Erythroblast (primary cell): ENCODE results near the gene MGAT5.

Source experiments
- DNase-seq, 2 experiments: peaks; one replicate each; lab custom pipeline; 2025; lab: John Stamatoyannopoulos, UW
- GATA1 ChIP-seq: IDR thresholded peaks from 2 replicates; pipeline ENCODE4 v1.6.1; 2011; ENCODE audit warnings: low read depth, mild to moderate bottlenecking, control low read depth, low read length, moderate library complexity
- POLR2A ChIP-seq: IDR thresholded peaks from 2 replicates; pipeline ENCODE4 v1.6.1; 2011; ENCODE audit warnings: mild to moderate bottlenecking, low read length

The MGAT5 gene

DNA sequence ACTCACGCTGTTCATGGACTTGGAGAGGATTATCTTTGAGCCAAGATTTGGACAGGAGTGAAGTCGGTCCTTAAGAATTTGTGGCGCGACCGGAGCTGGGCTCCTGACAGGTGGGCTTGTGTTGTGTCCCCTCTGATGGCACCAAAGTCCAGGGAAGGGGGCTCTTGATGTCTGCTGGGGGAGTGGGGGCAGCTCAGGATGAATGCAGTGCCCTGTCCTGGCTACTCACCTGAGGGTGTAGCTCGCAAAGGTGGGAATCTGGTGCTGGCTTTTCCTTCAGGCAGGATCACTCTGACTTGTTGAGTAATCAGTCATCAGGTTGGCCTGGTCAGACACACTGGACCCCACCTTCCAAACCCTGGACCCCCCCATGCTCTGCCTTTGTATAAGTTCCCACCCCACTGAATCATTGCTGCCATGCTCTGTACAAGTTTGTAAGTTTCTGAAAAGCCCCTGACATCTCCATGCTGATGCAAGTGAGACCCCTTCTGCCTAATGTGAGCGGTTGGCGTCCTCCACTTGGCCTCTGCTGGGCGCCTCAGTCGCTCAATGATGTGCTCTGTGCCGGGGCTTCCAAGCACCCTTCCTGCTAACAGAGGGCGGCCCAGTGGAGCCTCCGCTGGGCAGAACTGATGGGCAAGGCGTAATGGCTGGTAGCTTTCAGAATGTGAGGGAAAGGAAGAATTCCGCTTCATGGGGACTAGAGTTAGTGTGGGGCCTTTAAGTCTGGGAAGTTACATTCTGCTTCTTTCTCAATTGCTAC lies 196.1 kb downstream of the MGAT5 start:
- no peak for TF ChIP-seq POLR2A
- no peak for TF ChIP-seq GATA1
- DNase-seq: no peak

DNA sequence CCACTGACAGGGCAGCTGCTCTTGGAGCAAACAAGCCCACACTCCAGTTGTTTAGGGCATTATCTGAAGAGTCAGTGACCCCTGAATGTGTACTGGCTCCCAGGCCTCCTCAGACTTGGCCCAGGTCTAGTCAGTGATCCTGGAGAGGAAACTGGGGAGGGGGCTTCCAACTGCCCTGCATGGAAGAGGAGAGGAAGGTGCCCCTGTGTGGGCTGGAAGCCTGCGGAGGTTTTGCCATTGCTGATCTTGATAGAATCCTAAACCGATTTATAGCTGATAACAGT lies 197.4 kb downstream of the MGAT5 start:
- no peak for TF ChIP-seq GATA1
- TF ChIP-seq POLR2A: no peak
- no peak for DNase-seq

DNA sequence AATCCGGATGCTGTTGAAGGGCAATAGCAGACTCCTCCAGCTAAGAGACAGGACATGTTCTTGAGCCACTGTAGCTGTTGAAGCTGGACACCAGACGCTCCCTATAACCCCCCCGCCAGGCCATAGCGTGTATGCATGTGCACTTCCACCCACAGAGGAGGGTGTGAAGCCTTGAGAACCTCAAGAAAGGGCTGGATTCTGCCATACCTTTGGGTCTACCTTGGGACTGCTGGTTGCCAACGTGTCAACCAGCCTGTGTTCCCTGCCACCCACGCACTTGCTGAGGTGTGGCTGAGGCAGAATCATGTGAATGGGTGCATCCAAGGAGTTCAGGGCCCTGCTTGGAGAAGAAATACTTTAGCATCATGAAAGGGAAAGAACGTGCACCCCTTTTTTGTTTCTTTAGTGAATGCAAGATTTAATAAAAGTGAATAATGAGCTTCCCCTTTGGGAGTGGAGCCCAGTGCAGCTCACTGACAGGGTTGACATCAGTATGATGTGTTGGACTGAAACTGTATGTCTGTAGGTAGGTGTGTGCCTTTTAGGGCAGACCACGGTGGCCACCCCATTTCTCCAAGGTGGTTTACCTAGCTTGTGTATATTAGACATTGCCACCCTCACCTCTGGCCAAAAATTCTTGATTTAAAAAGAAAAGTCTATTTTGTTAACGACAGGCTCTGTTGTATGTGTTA lies 198.3 kb downstream of the MGAT5 start:
- DNase-seq: no peak
- TF ChIP-seq GATA1: no peak
- no peak for TF ChIP-seq POLR2A

DNA sequence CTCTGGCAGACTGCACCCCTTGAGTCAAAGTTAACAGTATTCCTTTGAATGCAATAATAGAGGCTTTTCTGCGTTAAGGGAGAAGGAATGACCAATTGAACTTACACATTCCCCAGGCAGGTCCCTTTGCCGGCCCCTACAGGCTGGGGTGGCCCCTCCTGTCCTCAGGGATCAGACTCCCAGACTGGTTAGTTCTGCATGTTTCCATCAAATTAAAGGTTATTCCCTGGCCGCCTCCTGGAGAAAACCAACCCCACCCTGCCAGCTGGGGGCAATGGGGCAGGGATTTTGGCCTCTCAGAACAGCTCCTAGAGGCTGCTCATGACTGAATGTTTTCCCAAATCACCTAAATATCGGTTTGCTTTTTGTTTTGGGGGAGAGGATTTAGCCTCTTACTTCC lies 199.6 kb downstream of the MGAT5 start:
- DNase-seq: no peak
- no peak for TF ChIP-seq POLR2A

DNA sequence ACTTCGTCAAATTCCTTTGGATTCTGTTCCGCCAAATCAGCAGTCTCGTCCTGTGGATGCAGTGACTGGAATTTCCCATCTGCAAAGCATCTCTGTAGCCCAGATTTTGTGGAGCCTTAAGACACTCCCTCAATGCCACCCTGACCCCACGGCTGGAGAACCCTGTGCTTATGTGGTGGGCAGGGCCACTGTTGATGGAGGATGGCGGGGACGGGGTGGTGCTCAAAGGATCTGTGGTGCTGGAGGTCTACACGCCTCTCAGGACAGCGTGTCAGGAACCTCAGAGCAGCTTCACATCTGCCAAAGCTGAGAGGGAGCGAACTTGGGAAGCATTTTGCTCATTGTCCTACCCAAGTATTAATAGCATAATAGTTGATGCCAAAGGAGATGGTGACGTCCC lies 200.1 kb downstream of the MGAT5 start:
- TF ChIP-seq POLR2A (no peak), GATA1 (no peak)
- no peak for DNase-seq

DNA sequence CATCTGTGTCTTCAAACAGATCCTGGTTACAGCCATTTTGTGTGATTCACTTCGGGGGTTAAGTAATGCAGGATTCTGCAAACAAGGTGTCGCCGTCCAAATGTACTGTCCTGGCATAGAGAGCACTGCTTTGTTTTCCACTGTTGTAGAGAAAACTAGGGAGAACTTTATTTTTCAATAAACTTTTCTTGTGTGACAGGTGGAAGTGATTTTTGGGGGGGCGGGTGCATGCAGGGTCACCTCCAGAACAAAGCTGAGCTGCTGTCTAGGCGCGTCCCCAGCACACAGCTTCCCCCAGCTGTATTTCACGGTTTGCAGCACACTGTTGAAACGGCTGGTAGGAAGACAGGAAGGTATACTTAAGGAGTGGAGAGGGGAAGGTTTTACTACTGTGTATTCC lies 200.6 kb downstream of the MGAT5 start:
- TF ChIP-seq POLR2A: no peak
- TF ChIP-seq GATA1: no peak
- no peak for DNase-seq

DNA sequence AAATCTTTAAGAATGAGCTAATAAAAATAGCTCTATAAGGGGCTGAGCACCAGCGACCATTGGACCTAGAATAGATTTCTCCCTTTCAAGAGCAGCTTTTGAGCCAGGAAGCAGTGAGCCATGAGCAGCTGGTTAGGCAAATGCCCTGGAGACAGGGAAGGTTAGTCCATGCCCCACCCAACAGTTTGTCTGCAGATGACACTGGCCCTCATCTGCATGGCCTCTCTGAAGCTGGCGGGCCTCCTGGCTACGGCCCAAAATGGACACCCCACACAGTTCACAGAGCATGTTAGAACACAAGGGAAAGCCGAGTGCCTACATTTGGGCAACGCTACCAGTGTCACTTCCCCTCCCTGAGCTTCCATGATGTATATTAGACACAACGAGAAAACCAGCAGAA lies 201.1 kb downstream of the MGAT5 start:
- no peak for TF ChIP-seq POLR2A
- TF ChIP-seq GATA1: no peak
- no peak for DNase-seq

DNA sequence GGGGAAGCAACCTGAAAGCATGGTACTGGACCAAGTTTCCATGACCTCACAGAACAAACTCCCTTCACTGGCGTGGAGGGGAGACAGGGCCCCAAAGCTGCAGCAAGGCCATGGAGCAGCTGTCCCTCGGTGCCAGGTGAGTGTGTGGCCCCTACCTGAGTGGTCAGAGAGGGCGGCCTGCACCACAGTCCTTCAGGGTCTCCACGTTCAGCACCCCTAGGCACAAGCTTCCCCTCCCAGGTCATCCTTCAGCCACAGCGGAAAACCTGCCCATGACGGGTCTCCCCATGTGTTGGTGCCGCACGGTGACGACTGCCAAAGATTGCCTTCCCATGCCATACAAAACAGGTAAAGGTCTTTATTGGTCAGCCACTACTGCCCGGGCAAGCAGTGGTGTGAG lies 201.6 kb downstream of the MGAT5 start:
- TF ChIP-seq POLR2A: no peak
- TF ChIP-seq GATA1: no peak
- no peak for DNase-seq

DNA sequence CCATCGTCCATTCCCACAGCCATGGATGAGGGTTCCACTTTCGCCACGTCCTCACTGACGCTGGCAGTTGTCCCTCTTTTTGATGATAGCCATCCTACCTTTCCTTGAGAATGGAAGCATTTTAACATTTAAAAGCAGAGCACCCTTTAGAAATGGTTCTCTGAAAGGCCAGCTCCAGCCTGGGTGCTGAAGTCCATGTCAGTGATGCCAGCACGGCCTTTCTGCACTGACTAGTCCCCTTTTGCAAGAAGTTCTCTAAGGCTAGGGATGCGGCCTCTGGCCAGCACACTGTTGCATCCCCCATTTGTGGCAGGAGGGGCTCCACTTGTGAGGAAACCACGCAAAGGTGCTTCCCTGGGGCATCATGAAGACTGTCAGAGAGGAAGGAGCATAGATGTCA lies 203.5 kb downstream of the MGAT5 start:
- TF ChIP-seq POLR2A: no peak
- no peak for DNase-seq

DNA sequence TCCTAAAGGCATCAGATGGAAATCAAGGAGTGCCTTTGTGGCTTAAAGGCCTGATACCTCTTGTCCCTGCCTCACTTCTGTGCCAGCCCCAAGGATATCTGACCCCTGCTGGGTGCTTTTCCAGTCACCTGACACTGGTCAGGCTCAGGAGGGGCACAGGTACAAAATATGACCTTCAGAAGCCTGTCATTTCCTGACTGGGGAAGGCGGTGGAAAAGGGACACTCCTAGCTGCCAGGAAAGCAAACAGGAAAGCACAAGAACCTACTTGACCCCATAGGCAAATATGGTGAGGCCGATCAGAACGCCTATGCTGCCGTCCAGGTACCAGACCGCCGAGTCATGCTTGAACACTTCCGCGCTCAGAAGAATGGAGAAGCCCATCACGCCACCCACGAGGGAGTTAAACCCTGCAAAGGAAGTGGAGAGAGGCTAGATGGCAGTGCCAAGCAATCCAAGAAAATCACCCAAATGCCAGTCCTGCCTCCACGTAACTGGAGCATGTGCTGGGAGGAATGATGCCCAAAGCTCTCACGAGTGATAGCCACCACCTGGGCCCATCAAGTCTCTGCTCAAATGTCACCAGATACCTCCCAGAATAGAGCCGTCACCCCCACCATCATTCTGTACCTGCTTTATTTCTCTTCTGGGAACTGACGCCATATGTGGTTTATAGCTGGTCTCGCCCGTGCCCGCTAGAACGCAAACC lies 204.0 kb downstream of the MGAT5 start:
- TF ChIP-seq POLR2A (no peak), GATA1 (no peak)
- no peak for DNase-seq

DNA sequence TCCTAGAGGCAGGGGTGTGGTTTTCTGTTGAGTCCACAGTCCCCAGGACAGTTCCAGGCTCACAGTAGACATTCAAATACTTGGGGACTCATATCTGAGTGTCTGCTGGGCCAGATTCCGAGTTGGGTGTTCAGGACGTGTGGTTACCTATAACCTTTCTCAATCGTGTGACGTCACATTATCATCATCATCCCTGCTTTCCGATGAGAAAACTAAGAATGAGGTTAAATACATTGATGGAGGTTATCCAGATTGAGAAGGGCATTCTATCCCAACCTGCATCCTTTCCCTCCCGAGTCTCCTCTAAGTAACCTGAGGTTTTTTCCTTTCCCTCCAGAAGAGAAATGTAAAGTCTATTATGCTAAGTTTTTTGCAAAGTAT lies 204.6 kb downstream of the MGAT5 start:
- DNase-seq: no peak
- TF ChIP-seq POLR2A (no peak), GATA1 (no peak)

DNA sequence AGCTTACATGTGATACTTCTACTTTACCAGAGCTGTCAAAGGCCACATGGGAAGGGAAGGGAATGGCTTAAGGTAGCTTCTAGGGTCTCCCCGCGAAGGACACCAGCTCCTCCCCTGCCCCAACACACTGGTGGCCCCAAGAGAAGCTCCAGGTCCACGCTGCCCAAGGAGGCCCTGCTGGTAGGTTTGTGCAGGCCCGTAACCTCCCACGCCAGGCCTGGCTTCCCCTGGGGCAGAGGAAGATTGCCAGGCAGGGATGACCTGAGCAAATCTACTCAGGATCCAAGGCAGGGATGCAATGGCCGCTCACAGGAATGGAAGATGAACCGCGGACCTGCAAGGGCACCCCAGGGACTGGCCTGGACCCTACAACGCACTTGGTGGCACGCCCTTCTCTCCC lies 205.1 kb downstream of the MGAT5 start:
- DNase-seq: no peak
- no peak for TF ChIP-seq POLR2A
- TF ChIP-seq GATA1: no peak

DNA sequence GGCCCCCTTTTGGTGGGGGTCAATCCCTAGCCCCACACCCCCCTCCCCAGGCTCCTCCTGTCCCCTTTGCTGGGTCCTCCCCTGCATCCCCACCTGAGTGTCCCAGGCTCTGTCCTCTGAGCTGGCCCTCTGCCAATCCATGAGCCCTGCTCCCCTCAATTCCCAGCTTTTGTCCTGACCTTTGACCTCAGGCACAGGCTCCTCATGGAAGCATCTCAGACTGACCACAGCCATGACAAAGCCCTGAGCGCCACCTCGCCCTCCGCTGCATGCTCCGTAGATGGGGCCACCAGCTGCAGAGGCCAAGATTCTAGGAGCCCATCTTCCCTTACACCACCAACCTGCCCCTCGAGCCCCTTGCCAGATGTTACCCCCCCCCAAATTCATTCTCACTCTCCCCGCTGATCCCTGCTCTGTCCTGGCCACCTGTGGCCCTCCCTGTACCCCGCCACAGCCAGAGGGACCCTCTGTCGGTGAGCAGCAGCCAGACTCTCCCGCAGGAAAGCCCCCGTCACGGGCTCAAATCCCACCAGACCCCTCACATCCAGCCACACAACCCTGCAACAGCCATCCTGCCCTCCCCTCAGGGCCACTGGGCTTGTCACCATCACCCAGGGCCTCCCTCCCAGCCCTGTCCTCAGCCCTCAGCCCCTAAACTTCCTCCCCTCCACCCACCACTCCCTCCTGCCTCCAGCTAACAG lies 206.0 kb downstream of the MGAT5 start:
- no peak for DNase-seq
- TF ChIP-seq POLR2A (no peak), GATA1 (no peak)

DNA sequence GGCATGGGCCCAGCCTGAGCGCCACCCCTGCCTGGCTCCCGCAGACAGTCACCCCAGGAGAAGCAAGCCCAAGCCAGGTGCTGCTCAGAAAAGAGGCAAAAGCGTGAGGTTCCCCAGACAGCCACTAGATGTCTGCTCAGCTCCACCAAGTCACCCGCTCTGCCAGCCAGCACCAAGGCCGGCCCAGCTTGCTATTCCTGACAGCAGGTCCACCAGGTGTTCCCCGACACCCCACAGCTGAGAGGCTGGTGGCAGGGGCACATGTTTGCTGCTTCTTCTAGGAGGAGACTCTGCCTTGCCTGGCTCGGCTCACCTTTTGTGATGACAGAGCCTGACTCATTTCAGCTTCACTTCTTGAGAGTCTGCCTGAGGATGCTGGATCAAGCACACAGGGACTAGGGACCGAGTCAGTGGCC lies 206.7 kb downstream of the MGAT5 start:
- no peak for TF ChIP-seq POLR2A
- TF ChIP-seq GATA1: no peak
- peak; percentile 7 to 17 for DNase-seq

DNA sequence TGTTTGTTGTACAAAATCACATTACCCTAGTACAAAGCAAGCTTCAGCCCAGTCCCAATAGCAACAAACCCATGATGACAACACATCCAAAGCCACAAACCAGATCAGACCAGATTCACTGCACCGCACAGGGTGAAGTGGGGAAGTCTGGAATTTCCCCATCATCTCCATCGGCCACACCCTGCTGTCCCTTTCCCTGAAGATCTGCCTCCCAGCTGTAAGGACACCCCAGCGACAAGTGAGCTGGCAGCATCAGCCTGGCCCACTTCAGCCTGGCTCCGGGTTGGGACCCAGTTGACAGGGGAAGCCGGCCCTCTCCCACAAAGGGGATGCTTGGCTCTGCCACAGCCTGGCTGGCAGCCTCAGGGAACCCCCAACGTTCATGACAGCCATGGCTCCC lies 207.6 kb downstream of the MGAT5 start:
- no peak for DNase-seq

More for the DNA sequence above, 207.6 kb downstream of the MGAT5 start:
- TF ChIP-seq POLR2A (no peak), GATA1 (no peak)
